Fibroblast of skin of right biceps (primary cell): ENCODE data around the gene SPHK2.
"Not testable (repeated sequence)": the region's sequence is repeated elsewhere in the genome, so short reads cannot be mapped to it uniquely, and the experiment has no call there.

Experiments used
- DNase-seq: peaks from one replicate; pipeline ENCODE4 v3.0.0-alpha.2; 2013

The SPHK2 gene

GRCh38 chr19:48637948-48638830 is 18.9 kb downstream of the SPHK2 start:
- peak; percentile 94 for DNase-seq

- no peak for DNase-seq
Observed at GRCh38 chr19:48638831-48639381, 19.6 kb downstream of the SPHK2 start.

- no peak for DNase-seq
Observed at GRCh38 chr19:48639483-48640375, 20.4 kb downstream of the SPHK2 start.

DNA sequence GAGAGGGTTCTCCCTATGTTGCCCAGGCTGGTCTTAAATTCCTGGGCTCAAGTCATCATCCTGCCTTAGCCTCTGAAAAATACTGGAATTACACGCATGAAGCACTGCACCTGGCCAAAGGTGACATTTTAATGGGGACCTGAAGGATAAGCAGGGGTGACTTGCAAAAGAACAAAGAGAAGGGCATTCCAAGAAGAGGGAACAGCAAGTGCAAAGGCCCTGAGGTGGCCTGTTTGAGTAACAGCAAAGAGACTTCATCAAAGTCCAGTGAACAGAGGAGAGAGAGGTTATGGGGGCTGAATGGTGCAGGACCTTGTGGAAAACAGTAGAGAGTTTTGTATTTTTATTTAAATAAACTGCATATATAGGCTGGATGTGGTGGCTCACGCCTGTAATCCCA is 22.5 kb downstream of the SPHK2 start:
- DNase-seq: no peak

GRCh38 chr19:48642862-48643261 is 23.6 kb downstream of the SPHK2 start:
- DNase-seq: no peak

DNA sequence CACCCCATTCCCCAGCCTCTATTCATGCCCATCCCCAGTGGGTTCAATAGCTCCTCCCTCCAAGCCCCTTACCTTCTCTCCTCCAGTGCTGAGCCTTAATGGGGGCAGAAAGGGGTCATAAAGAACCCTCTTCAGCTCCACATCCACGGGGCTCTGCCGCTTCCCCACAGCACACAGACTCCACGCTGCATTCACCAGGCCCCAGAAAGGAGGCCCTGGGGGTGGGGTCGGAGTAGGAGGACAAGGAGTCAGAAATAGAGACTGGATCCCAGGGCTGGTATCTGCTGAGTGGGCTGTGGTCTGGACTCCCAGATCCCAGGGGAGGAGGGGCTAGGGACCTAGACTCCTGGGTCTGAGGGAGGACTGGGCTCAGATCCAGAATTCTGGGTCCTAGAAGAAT is 25.0 kb downstream of the SPHK2 start:
- no peak for DNase-seq

- DNase-seq: peak; percentile 60
Observed at GRCh38 chr19:48644839-48645619, 25.7 kb downstream of the SPHK2 start.

DNA sequence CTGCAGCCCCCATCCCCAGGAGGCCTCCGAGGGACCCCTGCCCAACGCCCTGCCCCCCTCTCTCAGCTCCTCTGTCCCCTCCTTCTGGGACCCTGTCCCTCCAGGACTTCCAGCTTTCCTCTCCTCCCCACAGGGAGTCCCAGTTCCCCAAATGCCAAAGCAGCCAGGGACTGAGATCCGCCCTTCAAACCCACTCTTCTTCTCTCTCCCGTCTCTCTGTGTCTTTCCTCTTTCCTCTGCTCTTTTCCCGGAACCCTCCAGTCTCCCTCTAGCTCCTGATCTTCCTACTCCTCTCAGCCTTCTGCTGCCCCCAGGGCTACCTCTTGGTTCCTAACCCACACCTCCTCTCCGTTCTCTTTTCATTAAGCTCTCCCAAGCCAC is 26.3 kb downstream of the SPHK2 start:
- DNase-seq: no peak

- peak; percentile 79 for DNase-seq
Observed at GRCh38 chr19:48646001-48646721, 26.9 kb downstream of the SPHK2 start, which contains the start of gene CA11. Gene CA11 (minus strand): TSS chr19:48646187. CDS start chr19:48645632, 555 bp downstream.

DNA sequence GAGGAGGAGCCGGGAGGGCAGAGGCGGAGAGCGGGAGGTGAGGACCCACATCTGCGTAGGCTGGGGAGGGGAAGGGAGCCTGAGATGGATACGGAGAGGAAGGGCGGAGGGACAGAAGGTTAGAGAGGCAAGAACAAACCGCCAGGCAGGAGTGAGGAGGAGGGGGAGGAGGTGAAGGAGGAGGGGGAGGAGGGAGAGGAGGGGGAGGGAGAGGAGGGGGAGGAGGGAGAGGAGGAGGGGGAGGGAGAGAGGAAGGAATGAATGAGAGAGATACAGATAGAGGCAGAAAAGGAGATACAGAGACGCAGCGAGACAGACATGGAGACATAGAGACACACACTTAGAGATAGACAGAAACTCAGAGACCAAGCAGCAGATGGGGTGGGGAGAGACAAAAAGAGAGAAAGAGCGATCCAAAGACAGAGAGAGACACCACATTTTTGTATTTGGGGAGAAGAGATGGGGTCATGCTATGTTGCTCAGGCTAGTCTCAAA is 27.5 kb downstream of the SPHK2 start:
- DNase-seq: no peak

DNA sequence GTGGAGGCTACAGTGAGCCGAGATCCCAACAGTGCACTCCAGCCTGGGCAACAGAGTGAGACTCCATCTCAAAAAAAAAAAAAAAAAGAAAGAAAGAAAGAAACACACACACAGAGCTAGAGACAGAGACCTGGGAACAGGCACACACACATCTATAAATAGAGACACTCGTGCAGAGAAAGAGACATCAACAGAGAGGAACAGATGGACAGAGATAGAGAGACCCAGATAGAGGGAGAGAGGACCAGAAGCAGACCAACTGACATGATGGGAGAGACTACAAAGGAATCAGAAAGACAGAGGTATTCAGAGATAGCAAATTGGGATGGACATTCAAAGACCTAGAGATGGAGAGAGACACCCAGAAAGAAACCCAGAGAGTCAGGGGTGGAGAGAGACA is 28.8 kb downstream of the SPHK2 start:
- DNase-seq: no peak

GRCh38 chr19:48650974-48651682 is 31.8 kb downstream of the SPHK2 start:
- DNase-seq: no peak

GRCh38 chr19:48651683-48652048 is 32.4 kb downstream of the SPHK2 start:
- DNase-seq: no peak

GRCh38 chr19:48654299-48655059 is 35.2 kb downstream of the SPHK2 start:
- no peak for DNase-seq

DNA sequence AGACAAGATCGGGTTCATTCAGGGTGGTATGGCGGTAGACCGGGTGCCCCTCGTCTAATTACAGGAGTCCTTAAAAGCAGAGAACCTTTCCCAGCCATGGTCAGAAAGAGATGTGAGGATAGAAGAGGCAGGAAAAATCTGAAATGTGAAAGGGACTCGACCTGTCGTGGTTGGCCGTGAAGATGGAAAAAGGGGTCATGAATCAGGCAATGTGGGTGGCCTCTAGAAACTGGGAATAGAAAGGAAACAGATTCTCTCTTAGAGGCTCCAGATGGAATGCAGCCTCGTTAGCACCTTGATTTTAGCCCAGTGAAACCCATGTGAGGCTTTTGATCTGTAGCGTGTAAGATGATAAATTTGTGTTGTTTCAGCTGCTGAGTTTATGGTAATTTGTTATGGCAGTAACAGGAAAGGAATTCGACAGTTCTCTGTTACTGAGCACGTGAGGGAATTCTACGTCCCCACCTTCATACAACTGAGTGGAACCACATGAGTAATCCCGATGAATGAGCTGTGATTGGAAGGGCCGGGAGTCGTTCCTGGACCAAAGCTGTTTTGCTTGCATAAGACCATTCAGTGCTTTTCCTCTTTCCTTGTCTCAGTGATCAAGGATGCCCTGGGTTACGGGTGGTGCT is 37.7 kb downstream of the SPHK2 start:
- peak; percentile 90 for DNase-seq

DNA sequence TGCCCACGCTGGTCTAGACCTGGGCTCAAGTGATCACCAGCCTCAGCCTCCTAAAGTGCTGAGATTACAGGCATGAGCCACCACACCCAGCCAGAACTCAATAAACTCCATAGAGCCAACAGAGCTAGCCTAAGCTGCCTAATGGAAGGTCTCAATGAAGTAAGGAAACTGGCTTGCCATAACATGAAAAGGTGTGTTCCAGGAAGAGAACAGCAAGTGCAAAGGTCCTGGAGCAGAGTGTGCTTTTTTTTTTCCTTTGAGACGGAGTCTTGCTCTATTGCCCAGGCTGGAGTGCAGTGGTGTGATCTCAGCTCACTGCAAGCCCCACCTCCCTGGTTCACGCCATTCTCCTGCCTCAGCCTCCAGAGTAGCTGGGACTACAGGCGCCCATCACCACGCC is 38.5 kb downstream of the SPHK2 start:
- DNase-seq: not testable (repeated sequence)

DNA sequence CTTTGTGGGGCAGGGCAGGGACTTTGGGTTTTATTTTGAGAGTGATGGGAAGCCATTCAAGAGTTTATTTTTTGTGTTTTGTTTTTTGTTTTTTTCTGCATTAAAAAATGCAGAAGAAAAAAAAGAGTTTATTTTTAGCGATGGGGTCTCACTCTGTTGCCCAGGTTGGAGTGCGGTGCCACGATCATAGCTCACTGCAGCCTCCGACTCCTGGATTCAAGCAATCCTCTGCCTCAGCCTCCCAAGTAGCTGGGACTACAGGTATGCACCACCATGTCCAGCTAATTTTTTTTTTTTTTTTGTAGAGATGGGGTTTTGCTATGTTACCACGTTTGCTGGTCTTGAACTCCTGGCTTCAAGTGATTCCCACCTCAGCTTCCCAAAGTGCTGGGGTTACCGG is 39.2 kb downstream of the SPHK2 start:
- DNase-seq: no peak

DNA sequence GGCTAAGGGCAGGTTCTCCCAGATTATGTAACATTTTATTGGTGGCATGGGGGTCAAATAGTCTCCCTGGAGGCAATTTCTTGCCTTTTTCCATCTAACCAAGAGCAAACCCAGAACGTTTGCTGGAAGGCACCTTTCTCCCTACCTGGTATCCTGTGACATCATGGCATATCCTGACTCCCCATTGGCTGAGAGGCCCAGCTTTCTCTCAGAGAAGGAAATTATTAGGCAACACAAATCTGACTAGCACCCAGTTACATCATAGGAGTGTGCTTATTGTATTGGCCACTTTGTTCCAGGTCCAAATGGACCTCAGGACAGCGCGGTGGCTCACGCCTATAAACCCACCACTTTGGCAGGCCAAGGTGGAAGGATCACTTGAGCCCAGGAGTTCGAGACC is 40.5 kb downstream of the SPHK2 start:
- no peak for DNase-seq

DNA sequence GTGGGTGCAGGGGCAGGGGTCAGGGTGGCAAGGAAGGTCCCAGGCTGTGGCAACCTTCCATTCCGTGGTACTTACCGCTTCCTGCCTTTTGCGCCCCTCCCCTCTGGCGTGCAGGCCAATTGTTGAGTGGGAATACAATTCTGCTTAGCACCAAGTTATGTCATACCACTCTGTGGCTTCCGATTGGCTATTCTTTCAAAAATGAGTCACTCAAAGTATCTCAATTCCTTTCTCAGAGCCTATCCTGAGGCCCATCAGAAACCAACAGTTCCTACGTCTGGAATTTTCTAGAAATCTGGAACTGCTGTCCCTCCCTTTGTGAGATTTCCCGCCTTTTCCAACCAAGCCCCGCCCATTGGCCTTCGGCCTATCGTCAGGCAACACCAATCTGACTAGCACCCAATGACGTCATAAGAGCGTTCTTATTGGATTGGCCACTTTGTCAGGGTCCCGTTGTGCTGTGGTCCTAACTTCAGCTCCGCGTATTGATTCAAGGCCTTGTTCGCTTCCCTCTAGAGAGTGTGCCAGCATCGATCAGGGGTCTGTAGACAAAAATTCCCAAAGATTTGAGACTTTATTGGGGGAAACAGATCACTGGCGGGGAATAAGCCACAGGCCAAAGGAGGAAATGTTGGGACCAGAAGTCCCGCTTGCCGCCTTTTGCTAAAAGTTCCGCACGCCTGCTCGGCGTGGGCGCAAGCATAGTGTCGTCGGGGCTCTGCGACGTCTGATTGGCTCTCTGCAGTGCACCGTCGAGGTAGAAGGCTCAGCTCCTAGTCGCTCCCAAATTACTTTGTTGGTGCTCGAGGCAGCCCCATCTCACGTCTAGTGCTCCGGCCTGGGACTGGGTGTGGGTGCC is 41.8 kb downstream of the SPHK2 start:
- peak; percentile 88 for DNase-seq
